PFSK-1 (cell line): ENCODE measurements around the gene SPEF2.

Experiments
- FOXP2 ChIP-seq: optimal IDR thresholded peaks from 2 replicates; pipeline ENCODE3; 2011; ENCODE audit warnings: borderline replicate concordance, control low read depth, inconsistent platforms; ENCODE audit not compliant: insufficient read depth; ENCODE audit errors: extremely low read length, extremely low read depth
- POLR2AphosphoS5 ChIP-seq: IDR thresholded peaks from 2 replicates; pipeline ENCODE4 v1.6.1; 2012; ENCODE audit warnings: low read depth, mild to moderate bottlenecking, control low read depth, low read length, moderate library complexity
- REST ChIP-seq, 2 experiments: IDR thresholded peaks; 2 replicates each; pipeline versions ENCODE4 v1.6.1 to v1.8.0; 2011 to 2012; ENCODE audit warnings: low read depth in 2 of 2, low read length in 2 of 2, control low read depth in 1 of 2, inconsistent platforms in 1 of 2, mild to moderate bottlenecking in 1 of 2, moderate library complexity in 1 of 2; ENCODE audit not compliant: insufficient read depth in 1 of 2
- SIN3A ChIP-seq: IDR thresholded peaks from 2 replicates; pipeline ENCODE4 v1.6.1; 2012; ENCODE audit warnings: mild to moderate bottlenecking, low read length, moderate library complexity, borderline replicate concordance; ENCODE audit not compliant: insufficient read depth
- TAF1 ChIP-seq: IDR thresholded peaks from 2 replicates; pipeline ENCODE4 v1.6.1; 2012; ENCODE audit warnings: low read length, control low read depth, borderline replicate concordance; ENCODE audit not compliant: insufficient read depth

The SPEF2 gene

GRCh38 chr5:35683466-35683865, 65.8 kb downstream of the SPEF2 start:
- no peak for TF ChIP-seq TAF1
- no peak for TF ChIP-seq REST (IDR thresholded peaks at IDR 0.05; ENCODE audit: insufficient read depth in 1 of 2, low read depth in 2 of 2, low read length in 2 of 2)
- no peak for TF ChIP-seq FOXP2
- no peak for TF ChIP-seq POLR2AphosphoS5
- TF ChIP-seq SIN3A = no peak

- TF ChIP-seq TAF1 (no peak), REST (IDR thresholded peaks at IDR 0.05; ENCODE audit: insufficient read depth in 1 of 2, low read depth in 2 of 2, low read length in 2 of 2) (no peak), FOXP2 (no peak), SIN3A (no peak), POLR2AphosphoS5 (no peak)
Measured at GRCh38 chr5:35685161-35685560, 67.5 kb downstream of the SPEF2 start.

GRCh38 chr5:35687961-35688360, 70.3 kb downstream of the SPEF2 start:
- TF ChIP-seq TAF1 (no peak), SIN3A (no peak)

DNA sequence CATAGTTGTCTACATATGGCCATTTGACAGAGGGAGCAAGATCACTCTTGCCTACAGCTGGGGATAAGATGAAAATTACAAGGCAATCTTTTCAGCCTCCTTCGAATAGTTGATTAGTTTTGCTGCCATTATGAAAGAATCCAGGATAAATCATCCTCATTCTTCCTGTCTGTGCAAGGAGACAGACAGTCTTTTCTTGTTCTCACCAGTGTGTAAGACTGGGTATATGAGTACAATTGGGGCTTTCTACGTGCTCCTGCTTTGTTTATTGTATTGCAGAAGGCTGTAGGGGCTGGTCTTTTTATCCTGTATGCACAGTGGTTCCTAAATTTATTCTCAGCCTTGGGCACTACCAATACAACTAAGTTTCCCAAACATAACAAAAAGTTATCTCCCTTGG, 76.8 kb downstream of the SPEF2 start:
- TF ChIP-seq TAF1 (no peak), POLR2AphosphoS5 (no peak)

GRCh38 chr5:35698047-35698808, 80.6 kb downstream of the SPEF2 start:
- TF ChIP-seq FOXP2 = no peak
- no peak for TF ChIP-seq REST (IDR thresholded peaks at IDR 0.05; ENCODE audit: insufficient read depth in 1 of 2, low read depth in 2 of 2, low read length in 2 of 2)
- no peak for TF ChIP-seq TAF1
- no peak for TF ChIP-seq SIN3A
- TF ChIP-seq POLR2AphosphoS5 = no peak

- no peak for TF ChIP-seq TAF1
- TF ChIP-seq POLR2AphosphoS5 = no peak
- no peak for TF ChIP-seq SIN3A
- TF ChIP-seq FOXP2 = no peak
- no peak for TF ChIP-seq REST (IDR thresholded peaks at IDR 0.05; ENCODE audit: insufficient read depth in 1 of 2, low read depth in 2 of 2, low read length in 2 of 2)
Measured at GRCh38 chr5:35707659-35708058, 90.0 kb downstream of the SPEF2 start.
